ENCODE data around the gene NDC1. TPM values are rescaled to one million over a fixed set of nuclear protein-coding genes. Genes with fewer than 3 reads are reported as not detected.
A peak's percentile ranks its signal among the peaks of the same experiment; 100 is the strongest.
"Not testable (repeated sequence)": the region's sequence is repeated elsewhere in the genome, so short reads cannot be mapped to it uniquely, and the experiment has no call there.

The NDC1 gene, protein sequence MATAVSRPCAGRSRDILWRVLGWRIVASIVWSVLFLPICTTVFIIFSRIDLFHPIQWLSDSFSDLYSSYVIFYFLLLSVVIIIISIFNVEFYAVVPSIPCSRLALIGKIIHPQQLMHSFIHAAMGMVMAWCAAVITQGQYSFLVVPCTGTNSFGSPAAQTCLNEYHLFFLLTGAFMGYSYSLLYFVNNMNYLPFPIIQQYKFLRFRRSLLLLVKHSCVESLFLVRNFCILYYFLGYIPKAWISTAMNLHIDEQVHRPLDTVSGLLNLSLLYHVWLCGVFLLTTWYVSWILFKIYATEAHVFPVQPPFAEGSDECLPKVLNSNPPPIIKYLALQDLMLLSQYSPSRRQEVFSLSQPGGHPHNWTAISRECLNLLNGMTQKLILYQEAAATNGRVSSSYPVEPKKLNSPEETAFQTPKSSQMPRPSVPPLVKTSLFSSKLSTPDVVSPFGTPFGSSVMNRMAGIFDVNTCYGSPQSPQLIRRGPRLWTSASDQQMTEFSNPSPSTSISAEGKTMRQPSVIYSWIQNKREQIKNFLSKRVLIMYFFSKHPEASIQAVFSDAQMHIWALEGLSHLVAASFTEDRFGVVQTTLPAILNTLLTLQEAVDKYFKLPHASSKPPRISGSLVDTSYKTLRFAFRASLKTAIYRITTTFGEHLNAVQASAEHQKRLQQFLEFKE
- total RNA-seq = 10 to 100 TPM; 23.2 to 24.7 TPM

DNA sequence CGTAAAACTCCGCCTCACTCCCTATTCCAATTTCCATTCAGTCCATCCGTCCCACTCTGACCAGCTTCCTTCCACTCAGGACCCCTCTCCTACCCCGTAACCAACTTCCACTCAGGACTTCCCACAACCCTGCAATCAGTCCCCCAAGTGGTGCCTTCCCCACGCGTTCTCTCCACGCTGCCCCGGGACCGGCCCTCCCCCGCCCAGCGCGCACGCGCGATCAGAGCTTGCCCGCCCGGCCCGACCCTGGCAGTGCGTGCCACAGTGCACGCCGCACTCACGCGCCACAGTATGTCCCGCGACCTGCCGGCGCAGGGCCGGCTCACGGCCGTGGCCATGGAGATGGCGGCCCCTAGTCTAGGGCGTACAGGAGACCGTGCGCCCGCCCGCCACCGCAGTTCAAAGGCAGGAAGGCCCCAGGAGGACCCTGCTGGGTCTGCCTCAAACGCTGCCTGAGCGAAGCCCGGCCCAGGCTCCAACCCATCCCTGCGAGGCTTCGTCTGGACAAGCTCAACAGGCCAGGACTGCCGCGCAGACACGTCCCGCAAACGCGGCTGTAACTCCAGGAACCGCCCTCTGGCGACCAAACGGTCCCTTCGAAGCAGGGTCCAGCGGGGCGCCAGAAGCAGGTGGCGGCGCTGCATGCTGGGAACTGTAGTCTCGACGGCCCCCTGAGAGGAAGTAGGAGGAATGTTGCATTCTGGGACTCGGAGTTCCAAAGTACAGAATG lies at the start of gene NDC1:
Gene NDC1 (minus strand): TSS at position 373 of the 730 bp plus-strand sequence. CDS start 35 bp downstream, at position 338.
- H3K27ac Mint-ChIP-seq = peak within 1 kb of the TSS; percentile 94
- peaks cover 7% of the 10 kb centered on the region for H3K9me3 Mint-ChIP-seq
- peak; percentile 89 for DNase-seq
- POLR2A ChIA-PET = interaction anchor here (0.8 to 2.5 kb wide), 9 partner anchors 11 to 215 kb away, joined by 3 to 17 read pairs (median 4); partner anchors contain the start of genes IFT25, LRRC42, TCEANC2 and TMEM59
- peak within 1 kb of the TSS; percentile 99 for H3K4me3 Mint-ChIP-seq
- peaks cover 27% of the 10 kb centered on the region for H3K36me3 Mint-ChIP-seq (ENCODE audit: low read depth)
- no peaks in the 10 kb centered on the region for H3K27me3 Mint-ChIP-seq
- CTCF ChIA-PET = interaction anchor here (0.6 to 1.2 kb wide), 2 partner anchors 108 to 122 kb away, joined by 4 to 5 read pairs; partner anchors contain the start of genes IFT25 and LRRC42
- H3K4me1 Mint-ChIP-seq = peaks cover 29% of the 10 kb centered on the region

DNA sequence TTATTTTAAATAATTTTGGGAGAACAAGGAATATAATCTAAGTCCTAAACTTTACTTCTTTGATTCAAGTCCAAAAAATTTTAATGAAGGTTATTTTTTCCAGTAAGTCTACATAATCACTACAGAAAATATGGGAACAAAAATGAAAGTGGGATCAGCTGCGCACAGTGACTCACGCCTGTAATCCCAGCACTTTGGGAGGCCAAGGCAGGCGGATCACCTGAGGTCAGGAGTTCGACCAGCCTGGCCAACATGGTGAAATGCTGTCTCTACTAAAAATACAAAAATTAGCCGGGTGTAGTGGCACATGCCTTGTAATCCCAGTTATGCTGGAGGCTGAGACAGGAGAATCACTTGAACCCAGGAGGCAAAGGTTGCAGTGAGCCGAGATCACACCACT lies 45.5 kb upstream of the NDC1 start:
- H3K27ac Mint-ChIP-seq, DNase-seq, H3K9me3 Mint-ChIP-seq, H3K27me3 Mint-ChIP-seq, H3K4me3 Mint-ChIP-seq: not testable (repeated sequence)
- CTCF ChIA-PET = interaction anchor here (0.6 to 1.5 kb wide), 2 partner anchors 62 to 66 kb away, joined by 3 to 6 read pairs; partner anchors contain the start of genes IFT25 and LRRC42
- Mint-ChIP-seq H3K36me3 (ENCODE audit: low read depth) (peaks cover 27% of the 10 kb centered on the region), H3K4me1 (peaks cover 11% of the 10 kb centered on the region)
- POLR2A ChIA-PET = interaction anchor here (0.7 to 1.3 kb wide), 2 partner anchors 13 to 62 kb away, joined by 3 read pairs; partner anchors contain the start of gene IFT25

DNA sequence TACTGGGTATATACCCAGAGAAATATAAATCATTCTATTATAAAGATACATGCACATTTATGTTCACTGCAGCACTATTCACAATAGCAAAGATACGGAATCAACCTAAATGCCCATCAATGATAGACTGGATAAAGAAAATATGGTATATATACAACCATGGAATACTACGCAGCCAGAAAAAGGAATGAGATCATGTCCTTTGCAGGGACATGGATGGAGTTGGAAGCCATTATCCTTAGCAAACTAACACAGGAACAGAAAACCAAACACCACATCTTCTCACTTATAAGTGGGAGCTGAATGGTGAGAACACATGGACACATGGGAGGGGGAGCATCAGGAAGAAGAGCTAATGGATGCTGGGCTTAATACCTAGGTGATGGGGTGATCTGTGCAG lies 43.8 kb upstream of the NDC1 start:
- CTCF ChIA-PET = interaction anchor here (1.3 to 4.6 kb wide), 4 partner anchors 22 to 78 kb away, joined by 3 to 35 read pairs (median 4); no protein-coding TSS in a partner anchor
- H3K27me3 Mint-ChIP-seq, POLR2A ChIA-PET, DNase-seq, H3K9me3 Mint-ChIP-seq, H3K27ac Mint-ChIP-seq, H3K4me1 Mint-ChIP-seq, H3K4me3 Mint-ChIP-seq: not testable (repeated sequence)
- peaks cover 31% of the 10 kb centered on the region for H3K36me3 Mint-ChIP-seq (ENCODE audit: low read depth)

DNA sequence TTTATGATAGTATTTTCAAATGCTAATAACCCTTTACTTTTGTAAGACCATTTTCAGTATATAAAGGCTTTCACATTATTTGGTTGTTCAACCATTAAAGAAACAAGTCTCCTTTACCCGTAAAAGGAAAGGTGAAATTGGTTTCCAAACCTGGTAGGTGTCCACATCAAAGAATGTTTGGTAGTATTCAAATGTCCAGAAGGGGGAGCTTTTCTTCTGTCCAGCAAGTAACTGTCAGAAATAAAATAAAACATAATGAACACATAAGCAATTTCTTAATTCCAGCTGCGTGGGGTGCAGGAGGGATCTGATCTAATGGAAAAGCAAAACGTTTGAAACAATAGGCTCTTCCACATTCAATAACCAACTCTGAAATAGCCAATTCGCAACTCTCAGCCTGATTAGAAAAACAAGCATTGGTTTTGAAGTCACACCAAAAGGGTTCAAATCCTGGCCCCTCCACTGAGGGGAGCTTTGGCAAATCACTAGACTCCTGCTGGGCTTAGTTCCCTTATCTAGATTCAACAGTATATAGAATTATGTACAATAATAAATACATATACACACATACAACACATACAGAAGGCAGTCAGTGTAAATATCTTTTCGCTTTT lies 40.5 kb upstream of the NDC1 start:
- Mint-ChIP-seq H3K27me3 (no peaks in the 10 kb centered on the region), H3K36me3 (ENCODE audit: low read depth) (peaks cover 31% of the 10 kb centered on the region), H3K27ac (no peak overlapping the region), H3K4me3 (no peak overlapping the region), H3K9me3 (no peaks in the 10 kb centered on the region), H3K4me1 (no peaks in the 10 kb centered on the region)
- POLR2A ChIA-PET = interaction anchor here (1.2 to 1.3 kb wide), 2 partner anchors 9 to 21 kb away, joined by 3 read pairs; no protein-coding TSS in a partner anchor
- no peak for DNase-seq
- CTCF ChIA-PET = interaction anchor here (0.7 to 4.6 kb wide), 19 partner anchors 9 to 204 kb away, joined by 3 to 35 read pairs (median 4); partner anchors contain the start of genes IFT25, LRRC42 and YIPF1

DNA sequence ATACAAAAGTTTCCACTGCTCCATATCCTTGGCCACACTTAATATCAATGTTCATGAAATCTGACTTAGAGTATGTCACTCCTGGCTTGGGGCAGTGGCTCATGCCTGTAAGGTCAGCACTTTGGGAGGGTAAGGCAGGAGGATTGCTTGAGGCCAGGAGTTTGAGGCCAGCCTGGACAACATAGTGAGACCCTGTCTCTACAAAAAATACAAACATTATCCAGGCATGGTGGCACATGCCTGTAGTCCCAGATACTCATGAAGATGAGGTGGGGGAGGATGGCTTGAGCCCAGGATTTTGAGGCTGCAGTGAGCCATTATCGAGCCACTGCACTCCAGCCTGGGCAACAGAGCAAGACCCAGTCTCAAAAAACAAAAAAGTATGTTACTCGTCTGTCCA lies 37.1 kb upstream of the NDC1 start:
- CTCF ChIA-PET = interaction anchor here (0.9 to 2.0 kb wide), 2 partner anchors 15 to 84 kb away, joined by 3 to 11 read pairs; no protein-coding TSS in a partner anchor
- POLR2A ChIA-PET, H3K4me1 Mint-ChIP-seq, H3K9me3 Mint-ChIP-seq, DNase-seq, H3K27me3 Mint-ChIP-seq, H3K27ac Mint-ChIP-seq, H3K4me3 Mint-ChIP-seq: not testable (repeated sequence)
- peaks cover 20% of the 10 kb centered on the region for H3K36me3 Mint-ChIP-seq (ENCODE audit: low read depth)

DNA sequence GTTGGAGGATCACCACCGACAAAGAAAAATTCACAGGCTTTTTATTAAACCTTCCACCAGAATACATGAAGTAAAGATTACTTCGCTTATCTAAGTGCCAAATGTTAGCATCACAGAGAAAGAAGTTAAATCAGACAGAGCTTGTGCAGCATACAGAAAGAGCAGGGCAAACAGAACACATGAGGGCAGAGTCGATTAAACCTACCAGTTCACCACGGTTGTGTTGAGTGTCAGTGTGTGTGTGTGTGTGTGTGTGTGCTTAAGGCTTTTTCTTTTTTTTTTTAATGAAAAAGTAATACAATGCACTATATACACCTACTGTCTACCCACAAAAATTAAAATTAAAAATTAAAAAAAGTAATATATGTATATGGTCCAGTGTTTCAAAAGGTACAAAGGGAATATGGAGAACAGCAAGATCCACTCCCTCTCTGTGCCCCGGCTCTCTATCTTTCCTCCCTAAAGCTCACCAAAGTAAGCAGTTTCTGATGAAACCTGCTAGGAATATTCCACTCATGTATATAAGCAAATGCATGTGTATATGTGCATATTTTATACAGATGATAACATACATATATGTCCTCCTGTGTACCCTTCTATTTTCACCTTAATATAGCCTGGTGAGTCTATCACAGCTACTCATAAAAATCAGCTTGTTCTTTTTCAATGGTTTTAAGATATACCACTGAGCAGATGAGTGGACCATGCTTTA lies 33.8 kb upstream of the NDC1 start:
- H3K4me3 Mint-ChIP-seq = no peak overlapping the region

DNA sequence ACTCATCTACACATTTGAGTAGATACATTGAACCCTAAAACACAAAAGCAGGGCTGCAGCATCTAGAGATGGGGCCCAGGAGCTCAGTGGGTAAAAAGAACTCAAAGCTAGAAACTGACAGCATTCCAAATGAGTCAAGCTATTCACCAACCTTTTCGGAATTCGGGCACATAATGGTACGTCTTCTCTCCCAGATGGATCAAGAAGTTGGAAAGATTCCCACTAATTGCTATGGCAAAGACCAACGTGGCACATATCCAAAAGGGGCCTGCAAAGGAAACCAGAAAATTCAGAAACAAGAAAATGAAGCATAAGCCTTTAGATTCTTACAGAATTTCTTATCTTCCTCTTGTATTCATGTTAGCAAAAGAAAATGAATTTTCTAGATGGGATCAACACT lies 33.1 kb upstream of the NDC1 start:
- Mint-ChIP-seq H3K4me1 (no peaks in the 10 kb centered on the region), H3K36me3 (ENCODE audit: low read depth) (peaks cover 25% of the 10 kb centered on the region), H3K4me3 (no peak overlapping the region), H3K27me3 (no peaks in the 10 kb centered on the region), H3K9me3 (no peaks in the 10 kb centered on the region), H3K27ac (no peak overlapping the region)
- no peak for DNase-seq
- POLR2A ChIA-PET = interaction anchor here (1.4 kb wide), 1 partner anchor 12 kb away, joined by 3 read pairs; no protein-coding TSS in a partner anchor
- CTCF ChIA-PET = interaction anchor here (1.3 to 7.0 kb wide), 3 partner anchors 12 to 88 kb away, joined by 4 to 50 read pairs (median 5); partner anchors contain the start of genes IFT25 and LRRC42

More for the DNA sequence above, 33.8 kb upstream of the NDC1 start:
- no peak for DNase-seq
- Mint-ChIP-seq H3K4me1 (no peaks in the 10 kb centered on the region), H3K27ac (no peak overlapping the region), H3K9me3 (no peaks in the 10 kb centered on the region), H3K36me3 (ENCODE audit: low read depth) (peaks cover 22% of the 10 kb centered on the region), H3K27me3 (no peaks in the 10 kb centered on the region)
- POLR2A ChIA-PET = interaction anchor here (1.5 kb wide), 1 partner anchor 74 kb away, joined by 5 read pairs; the partner anchor contains the start of genes IFT25 and LRRC42
- CTCF ChIA-PET = interaction anchor here (1.3 to 7.0 kb wide), 3 partner anchors 13 to 87 kb away, joined by 4 to 50 read pairs (median 5); partner anchors contain the start of genes IFT25 and LRRC42

DNA sequence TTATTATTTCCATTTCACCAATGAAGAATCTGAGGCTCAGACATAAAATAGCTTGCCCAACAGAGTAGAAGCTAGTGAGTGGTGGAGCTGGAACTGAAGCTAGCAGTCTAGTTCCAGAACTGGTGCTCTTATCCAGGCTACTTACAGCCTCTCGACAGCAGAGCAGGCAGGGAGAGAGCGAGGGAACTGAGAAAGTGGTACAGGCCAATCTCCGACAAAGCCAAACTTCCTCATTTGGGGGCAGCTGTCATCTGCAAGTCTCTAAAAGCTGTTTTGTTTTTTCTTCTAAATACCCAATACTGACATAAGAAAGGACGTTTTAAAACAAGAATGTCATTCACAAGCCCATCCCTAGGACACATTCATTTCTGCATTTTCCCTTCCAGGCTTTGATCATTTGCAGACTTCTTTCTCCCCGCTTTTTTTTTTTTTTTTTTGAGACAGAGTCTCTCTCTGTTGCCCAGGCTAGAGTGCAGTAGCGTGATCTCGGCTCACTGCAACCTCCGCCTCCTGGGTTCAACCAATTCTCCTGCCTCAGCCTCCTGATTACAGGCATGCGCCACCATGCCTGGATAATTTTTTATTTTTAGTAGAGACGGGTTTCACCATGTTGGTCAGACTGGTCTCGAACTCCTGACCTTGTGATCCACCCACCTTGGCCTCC lies 31.5 kb upstream of the NDC1 start:
- H3K4me1 Mint-ChIP-seq = no peaks in the 10 kb centered on the region
- ChIA-PET POLR2A (interaction anchor here (1.1 kb wide), 1 partner anchor 9 kb away, joined by 3 read pairs; no protein-coding TSS in a partner anchor), CTCF (interaction anchor here (1.5 to 7.0 kb wide), 4 partner anchors 9 to 212 kb away, joined by 4 to 50 read pairs (median 4); no protein-coding TSS in a partner anchor)
- no peak overlapping the region for H3K4me3 Mint-ChIP-seq
- DNase-seq = no peak
- H3K9me3 Mint-ChIP-seq = no peaks in the 10 kb centered on the region
- no peaks in the 10 kb centered on the region for H3K27me3 Mint-ChIP-seq
- no peak overlapping the region for H3K27ac Mint-ChIP-seq
- H3K36me3 Mint-ChIP-seq (ENCODE audit: low read depth) = peaks cover 28% of the 10 kb centered on the region

DNA sequence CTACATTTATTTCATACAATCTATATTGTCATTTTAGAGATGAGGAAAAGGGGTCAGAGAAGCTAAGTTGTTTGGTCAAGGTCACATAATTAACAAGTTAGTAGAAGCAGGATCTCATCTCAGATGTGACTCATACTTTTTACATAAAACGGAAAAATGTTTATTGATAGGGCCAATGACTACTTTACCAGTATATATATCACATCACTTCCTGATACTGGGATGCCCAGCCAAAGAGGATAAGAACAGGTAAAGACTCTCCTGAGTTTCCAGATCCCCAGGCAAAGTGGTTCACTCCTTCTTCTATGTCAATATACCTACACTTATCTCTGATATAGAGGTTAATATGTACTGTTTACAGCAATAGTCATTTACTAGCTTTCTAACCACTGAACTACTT lies 30.5 kb upstream of the NDC1 start:
- Mint-ChIP-seq H3K36me3 (ENCODE audit: low read depth) (peaks cover 28% of the 10 kb centered on the region), H3K27ac (no peak overlapping the region), H3K27me3 (no peaks in the 10 kb centered on the region), H3K9me3 (no peaks in the 10 kb centered on the region), H3K4me1 (no peaks in the 10 kb centered on the region), H3K4me3 (no peak overlapping the region)
- no peak for DNase-seq
- CTCF ChIA-PET = interaction anchor here (0.7 to 7.0 kb wide), 7 partner anchors 9 to 634 kb away, joined by 3 to 50 read pairs (median 4); partner anchors contain the start of genes IFT25 and MRPL37
- POLR2A ChIA-PET = interaction anchor here (1.4 kb wide), 1 partner anchor 21 kb away, joined by 3 read pairs; the partner anchor contains the start of gene YIPF1

DNA sequence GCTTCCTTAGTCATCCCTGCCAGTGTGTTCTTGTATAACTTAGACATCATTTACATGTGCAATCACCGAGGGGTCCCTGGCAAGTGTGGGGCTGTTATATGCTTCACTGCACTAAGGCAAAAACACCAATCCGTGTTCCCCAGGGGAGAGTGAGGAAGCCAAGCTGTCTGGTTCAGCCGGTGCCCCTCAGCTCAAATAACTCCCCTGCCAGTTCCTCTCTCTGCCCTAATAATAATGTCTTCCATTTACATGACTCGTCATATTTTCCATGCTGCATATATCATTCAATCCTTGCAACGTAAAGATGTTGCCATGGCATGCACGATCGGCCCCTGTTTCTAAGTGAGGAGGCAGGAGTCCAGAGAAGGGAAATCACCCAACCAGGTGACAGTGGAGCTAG lies 24.4 kb upstream of the NDC1 start:
- Mint-ChIP-seq H3K36me3 (ENCODE audit: low read depth) (peaks cover 6% of the 10 kb centered on the region), H3K4me1 (peaks cover 4% of the 10 kb centered on the region), H3K27ac (no peak overlapping the region), H3K27me3 (no peaks in the 10 kb centered on the region), H3K4me3 (no peak overlapping the region), H3K9me3 (no peaks in the 10 kb centered on the region)
- DNase-seq = no peak
- CTCF ChIA-PET = interaction anchor here (3.4 to 5.5 kb wide), 5 partner anchors 12 to 97 kb away, joined by 20 to 122 read pairs (median 38); partner anchors contain the start of genes IFT25 and LRRC42
- POLR2A ChIA-PET = interaction anchor here (3.0 kb wide), 1 partner anchor 97 kb away, joined by 9 read pairs; no protein-coding TSS in a partner anchor

All from activated CD4-positive, alpha-beta memory T cell treated with anti-CD3 and anti-CD28 coated beads, Interleukin-2, amount 10 ng/mL, durations not matched to agents 7 days and 5 days (primary cell).